GDM1 (cell line): ENCODE results near the gene PSG1.
"Not testable (repeated sequence)": the region's sequence is repeated elsewhere in the genome, so short reads cannot be mapped to it uniquely, and the experiment has no call there.

Experiments used
- DNase-seq: peaks from one replicate; lab custom pipeline; 2025; lab: John Stamatoyannopoulos, UW

PSG1 gene

GRCh38 chr19:42819960-42820650 lies 59.4 kb downstream of the PSG1 start:
- not testable (repeated sequence) for DNase-seq

DNA sequence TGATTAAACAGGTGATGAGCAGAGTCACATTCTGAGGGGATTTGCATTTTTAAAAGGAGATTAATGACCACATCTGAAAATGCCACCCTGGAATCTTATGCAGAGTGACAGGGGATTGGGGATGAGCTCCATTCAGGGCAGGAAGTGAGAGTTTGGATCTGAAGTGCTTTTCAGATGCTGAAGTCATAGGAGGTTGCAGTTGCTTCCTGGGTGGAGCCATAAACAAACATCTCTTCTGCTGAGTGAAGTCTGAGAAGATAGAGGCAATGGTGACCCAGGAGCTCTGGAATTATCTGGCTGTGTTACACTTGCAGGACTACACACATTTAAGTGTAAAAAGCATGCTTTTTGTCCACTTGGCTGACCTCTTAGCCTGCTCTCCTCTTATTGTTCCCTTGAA lies 62.6 kb downstream of the PSG1 start:
- DNase-seq: no peak
